Fibroblast of mammary gland (primary cell): Measurements from ENCODE around the gene OR10K1.

Source experiments
- DNase-seq: peaks from one replicate; pipeline ENCODE4 v3.0.0-alpha.2; 2010; ENCODE audit warnings: low read depth
- H3K4me3 ChIP-seq: 2 replicates; pipeline ENCODE4 v1.5.1; 2011; ENCODE audit warnings: low read depth, mild to moderate bottlenecking, low read length, moderate library complexity; ENCODE audit not compliant: control insufficient read depth
- TF ChIP-seq, protein P1 (sequence below): conservative IDR thresholded peaks from 2 replicates; pipeline ENCODE4 v1.5.1; 2011; ENCODE audit warnings: low read depth, low read length, inconsistent platforms; ENCODE audit not compliant: control insufficient read depth, insufficient read depth

OR10K1 gene

DNA sequence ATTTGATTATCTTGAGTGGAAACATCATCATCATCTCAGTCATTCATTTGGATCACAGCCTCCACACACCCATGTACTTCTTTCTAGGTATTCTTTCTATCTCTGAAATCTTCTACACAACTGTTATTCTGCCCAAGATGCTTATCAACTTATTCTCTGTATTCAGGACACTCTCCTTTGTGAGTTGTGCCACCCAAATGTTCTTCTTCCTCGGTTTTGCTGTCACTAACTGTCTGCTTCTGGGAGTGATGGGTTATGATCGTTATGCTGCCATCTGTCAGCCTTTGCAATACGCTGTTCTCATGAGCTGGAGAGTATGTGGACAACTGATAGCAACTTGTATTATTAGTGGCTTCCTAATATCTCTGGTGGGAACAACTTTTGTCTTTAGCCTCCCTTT lies 29.7 kb downstream of the OR10K1 start:
- H3K4me3 ChIP-seq = no peak overlapping the region
- TF ChIP-seq, protein P1, sequence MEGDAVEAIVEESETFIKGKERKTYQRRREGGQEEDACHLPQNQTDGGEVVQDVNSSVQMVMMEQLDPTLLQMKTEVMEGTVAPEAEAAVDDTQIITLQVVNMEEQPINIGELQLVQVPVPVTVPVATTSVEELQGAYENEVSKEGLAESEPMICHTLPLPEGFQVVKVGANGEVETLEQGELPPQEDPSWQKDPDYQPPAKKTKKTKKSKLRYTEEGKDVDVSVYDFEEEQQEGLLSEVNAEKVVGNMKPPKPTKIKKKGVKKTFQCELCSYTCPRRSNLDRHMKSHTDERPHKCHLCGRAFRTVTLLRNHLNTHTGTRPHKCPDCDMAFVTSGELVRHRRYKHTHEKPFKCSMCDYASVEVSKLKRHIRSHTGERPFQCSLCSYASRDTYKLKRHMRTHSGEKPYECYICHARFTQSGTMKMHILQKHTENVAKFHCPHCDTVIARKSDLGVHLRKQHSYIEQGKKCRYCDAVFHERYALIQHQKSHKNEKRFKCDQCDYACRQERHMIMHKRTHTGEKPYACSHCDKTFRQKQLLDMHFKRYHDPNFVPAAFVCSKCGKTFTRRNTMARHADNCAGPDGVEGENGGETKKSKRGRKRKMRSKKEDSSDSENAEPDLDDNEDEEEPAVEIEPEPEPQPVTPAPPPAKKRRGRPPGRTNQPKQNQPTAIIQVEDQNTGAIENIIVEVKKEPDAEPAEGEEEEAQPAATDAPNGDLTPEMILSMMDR = no peak
- no peak for DNase-seq

DNA sequence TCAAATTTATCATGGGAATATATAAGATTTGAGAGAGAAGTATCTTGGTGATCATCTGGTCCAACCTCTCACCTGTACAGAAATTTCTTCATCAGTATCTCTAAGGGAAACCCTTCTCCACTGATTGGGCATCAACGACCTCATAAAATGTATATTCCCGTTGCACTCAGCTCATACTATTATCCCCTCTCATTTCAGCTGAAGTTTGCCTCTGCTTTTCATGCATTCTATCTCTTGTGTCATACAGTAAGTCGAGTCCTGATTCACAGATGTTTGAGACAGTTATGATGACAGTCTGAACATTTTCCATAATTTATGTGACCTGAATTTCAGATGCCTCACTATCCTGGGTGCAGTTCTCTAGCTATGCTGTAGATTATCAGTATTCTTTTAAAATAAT lies 31.4 kb downstream of the OR10K1 start:
- no peak for DNase-seq
- no peak overlapping the region for H3K4me3 ChIP-seq
- TF ChIP-seq, protein P1 = no peak

DNA sequence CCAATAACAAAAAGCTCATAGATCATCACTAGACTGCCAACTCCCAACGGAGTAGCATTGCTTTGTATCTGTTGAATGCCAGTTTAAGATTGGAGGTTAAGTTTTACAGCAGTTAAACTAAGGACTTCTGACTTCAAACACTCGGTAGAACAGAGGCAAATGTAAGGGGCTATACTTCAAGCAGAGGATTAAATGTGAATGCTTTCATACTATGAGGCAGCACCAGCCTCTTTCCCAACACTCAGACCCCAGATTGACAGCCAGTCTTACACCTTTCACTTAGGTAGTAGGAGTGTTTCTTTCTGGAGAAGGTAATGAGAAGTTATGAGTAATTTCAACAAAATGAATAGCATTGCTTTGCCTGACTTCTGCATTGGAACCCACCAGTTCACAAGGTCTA lies 33.2 kb downstream of the OR10K1 start:
- TF ChIP-seq, protein P1 = no peak
- no peak for DNase-seq
- no peak overlapping the region for H3K4me3 ChIP-seq

DNA sequence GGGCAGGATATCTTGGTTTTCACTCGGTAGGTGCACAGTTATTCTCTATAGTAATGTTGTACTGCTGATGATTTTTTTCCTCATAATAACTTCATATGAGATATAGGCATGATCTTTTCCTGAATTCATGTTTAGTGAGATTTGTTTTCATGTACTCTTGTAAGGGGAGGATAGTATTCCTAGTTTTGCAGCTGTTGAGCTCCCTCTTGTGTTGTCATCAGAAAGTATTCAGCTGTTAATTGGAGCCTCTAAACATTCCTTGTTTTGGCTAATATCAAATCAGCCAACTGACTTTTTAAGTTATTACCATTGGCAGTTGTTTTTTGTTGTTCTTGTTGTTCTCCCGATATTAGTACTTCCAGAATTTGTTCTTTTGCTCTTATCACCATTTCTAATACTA lies 34.7 kb downstream of the OR10K1 start:
- no peak overlapping the region for H3K4me3 ChIP-seq
- TF ChIP-seq, protein P1 = no peak
- DNase-seq = peak; percentile 8

DNA sequence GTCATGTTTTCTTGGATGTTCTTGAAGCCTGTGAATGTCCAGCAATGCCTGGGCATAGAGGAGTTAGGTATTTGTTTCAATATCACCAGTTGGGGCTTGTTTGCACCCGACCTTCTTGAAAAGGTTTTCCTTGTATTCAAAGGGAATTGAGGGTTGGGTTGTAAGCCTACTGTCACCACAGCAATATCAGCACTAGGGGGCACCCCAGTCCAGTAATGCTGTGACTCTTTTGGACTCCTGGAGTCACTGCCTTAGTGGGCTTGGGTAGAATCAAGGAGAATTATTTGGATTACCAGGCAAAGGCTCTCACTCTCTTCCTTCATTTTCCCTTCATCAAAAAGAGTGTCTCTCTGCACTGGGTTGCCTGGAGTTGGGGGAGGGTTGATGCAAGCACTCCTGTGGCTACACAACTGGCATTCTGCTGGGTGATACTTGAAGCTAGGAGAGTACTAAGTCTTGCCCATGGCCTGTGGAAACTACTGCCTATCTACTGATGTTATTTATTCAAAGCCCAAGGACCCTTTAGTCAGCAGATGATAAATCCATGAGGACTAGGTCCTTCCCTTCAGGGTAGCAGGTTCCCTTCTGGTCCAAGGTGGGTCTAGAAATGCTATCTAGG lies 44.8 kb downstream of the OR10K1 start:
- TF ChIP-seq, protein P1 = peak; percentile 34
- H3K4me3 ChIP-seq = no peak overlapping the region
- DNase-seq = peak; percentile 10

DNA sequence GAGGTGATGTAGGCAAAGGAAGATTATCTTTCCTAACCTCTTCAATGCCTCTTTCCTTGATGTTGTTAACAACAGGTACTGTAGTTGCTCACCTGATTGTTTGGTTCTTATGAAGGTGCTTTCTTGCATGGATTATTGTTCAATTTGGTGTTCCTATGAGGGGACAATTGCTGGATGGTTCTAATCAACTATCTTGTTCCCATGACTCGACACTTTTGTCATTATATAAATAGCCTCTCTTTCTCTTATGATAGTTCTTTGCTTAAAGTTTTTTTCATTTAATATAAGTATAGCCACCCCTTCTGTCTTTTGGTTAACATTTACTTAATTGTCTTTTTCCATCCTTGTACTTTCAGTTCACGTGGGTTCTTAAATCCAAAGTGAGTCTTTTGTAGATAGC lies 45.9 kb downstream of the OR10K1 start:
- DNase-seq = no peak
- TF ChIP-seq, protein P1 = no peak

DNA sequence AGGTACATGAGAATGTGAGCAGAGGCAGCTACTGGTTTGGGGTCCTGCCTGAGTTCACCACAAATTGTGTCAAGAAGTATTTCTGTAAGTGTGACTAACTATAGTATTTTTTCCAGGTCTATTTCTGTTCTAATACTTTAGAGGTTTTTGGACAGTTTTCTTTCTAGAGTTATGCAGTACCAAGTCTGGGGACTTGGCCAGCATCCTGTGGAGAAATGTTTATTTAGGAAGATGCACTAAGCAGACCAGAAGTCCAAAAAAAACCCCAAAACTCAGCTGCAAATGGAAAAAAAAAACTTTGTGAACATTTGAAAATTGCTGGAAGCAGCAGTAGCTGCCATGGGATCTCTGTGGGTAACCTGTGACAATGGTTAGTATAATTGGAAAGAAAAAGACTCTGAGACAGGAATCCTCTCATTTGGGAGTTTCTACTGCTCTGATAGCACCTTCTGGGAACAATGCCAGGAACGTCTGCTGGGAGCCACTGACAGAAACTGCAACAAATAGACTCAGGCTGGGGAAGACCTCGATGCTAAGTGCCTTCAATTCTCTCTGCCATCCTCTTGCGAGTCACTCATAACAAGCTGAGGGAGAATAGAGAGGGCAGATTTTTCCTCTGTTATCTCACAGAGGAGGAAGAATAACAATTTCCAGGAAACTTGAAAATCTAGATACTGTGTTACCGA lies 48.0 kb downstream of the OR10K1 start:
- TF ChIP-seq, protein P1 = no peak
- no peak overlapping the region for H3K4me3 ChIP-seq
- no peak for DNase-seq

More for the DNA sequence above, 45.9 kb downstream of the OR10K1 start:
- H3K4me3 ChIP-seq = no peak overlapping the region
